H1 (cell line): ENCODE measurements around the gene IQCF6. TPM values are rescaled to one million over a fixed set of nuclear protein-coding genes. Genes with fewer than 3 reads are reported as not detected.

Experiments used
- CTCF ChIA-PET: fragments of 300-600 bp; sonication (Branson Sonifier 250); formaldehyde crosslinking; loops from one replicate; lab custom pipeline; 2021; ENCODE audit not compliant: partially characterized antibody; lab: Charles Lee
- POLR2A ChIA-PET: fragments of 300-600 bp; sonication (Branson Sonifier 250); formaldehyde crosslinking; loops from one replicate; lab custom pipeline; 2021; ENCODE audit warnings: inconsistent platforms; ENCODE audit not compliant: partially characterized antibody; lab: Charles Lee
- DNase-seq, 2 experiments: peaks; one replicate each; pipeline versions ENCODE4 v3.0.0 to v3.0.0-alpha.2; 2010 to 2022; ENCODE audit warnings: low spot score in 2 of 2, low read depth in 1 of 2, mixed read lengths in 1 of 2
- FAIRE-seq: peaks from 2 replicates; lab custom pipeline; 2011; peaks lifted over from hg19 to GRCh38; lab: Jason Lieb, UNC
- H2AFZ ChIP-seq: 2 replicates; pipeline ENCODE4 v1.8.1; 2012; ENCODE audit warnings: low read length, inconsistent platforms
- H2AK5ac ChIP-seq: 2 replicates; pipeline ENCODE4 v1.6.1; 2013; ENCODE audit warnings: low read depth, low read length
- H2BK120ac ChIP-seq: replicated peaks from 2 replicates; pipeline ENCODE3; 2013; ENCODE audit warnings: low read depth, low read length, inconsistent platforms
- H2BK12ac ChIP-seq: 2 replicates; pipeline ENCODE4 v1.6.1; 2013; ENCODE audit warnings: low read depth, low read length
- H2BK15ac ChIP-seq: 2 replicates; pipeline ENCODE4 v1.6.1; 2013; ENCODE audit warnings: low read length
- H2BK20ac ChIP-seq: 2 replicates; pipeline ENCODE4 v1.6.1; 2013; ENCODE audit warnings: low read length
- H2BK5ac ChIP-seq: 2 replicates; pipeline ENCODE4 v1.6.1; 2013; ENCODE audit warnings: low read depth, low read length
- H3K14ac ChIP-seq: 2 replicates; pipeline ENCODE4 v1.6.1; 2013; ENCODE audit warnings: inconsistent platforms; ENCODE audit not compliant: insufficient read length
- H3K18ac ChIP-seq: 2 replicates; pipeline ENCODE4 v1.6.1; 2013; ENCODE audit warnings: low read length; ENCODE audit errors: extremely low read depth
- H3K23ac ChIP-seq: 2 replicates; pipeline ENCODE4 v1.6.1; 2013; ENCODE audit warnings: inconsistent platforms; ENCODE audit not compliant: insufficient read length
- H3K23me2 ChIP-seq: 2 replicates; pipeline ENCODE4 v1.6.1; 2013; ENCODE audit warnings: low read depth, low read length
- H3K27ac ChIP-seq: 2 replicates; pipeline ENCODE4 v1.6.1; 2011; ENCODE audit warnings: low read depth, low read length, inconsistent platforms
- H3K27me3 ChIP-seq, 4 experiments: replicated peaks in 1 of 4; 1 replicate in 1 of 4; 2 replicates in 3 of 4; pipeline versions ENCODE4 v1.6.1 to v1.8.1; 2011 to 2013; ENCODE audit warnings: low read length in 3 of 4, mild to moderate bottlenecking in 3 of 4, inconsistent platforms in 2 of 4, mixed read lengths in 2 of 4, moderate library complexity in 1 of 4; ENCODE audit not compliant: control insufficient read depth in 3 of 4, insufficient read depth in 3 of 4; ENCODE audit errors: extremely low read depth in 1 of 4
- H3K36me3 ChIP-seq, 4 experiments: 2 replicates each; pipeline versions ENCODE4 v1.6.1 to v1.8.1; 2011 to 2013; ENCODE audit warnings: mild to moderate bottlenecking in 4 of 4, low read length in 3 of 4, moderate library complexity in 2 of 4, control low read depth in 1 of 4, inconsistent platforms in 1 of 4; ENCODE audit not compliant: insufficient read depth in 4 of 4, control insufficient read depth in 2 of 4
- H3K4ac ChIP-seq: replicated peaks from 2 replicates; pipeline ENCODE3; 2013; ENCODE audit warnings: low read length, low read depth, mixed read lengths, inconsistent platforms; ENCODE audit not compliant: insufficient read length
- H3K4me1 ChIP-seq, 4 experiments: replicated peaks in 1 of 4; 1 replicate in 1 of 4; 2 replicates in 3 of 4; pipeline versions ENCODE4 v1.6.1 to v1.8.1; 2011 to 2013; ENCODE audit warnings: low read length in 3 of 4, inconsistent platforms in 2 of 4, mixed read lengths in 1 of 4; ENCODE audit not compliant: insufficient read depth in 4 of 4, control insufficient read depth in 3 of 4
- H3K4me2 ChIP-seq, 2 experiments: 2 replicates each; pipeline versions ENCODE4 v1.6.1 to v1.8.1; 2011 to 2013; ENCODE audit warnings: low read depth in 2 of 2, low read length in 2 of 2, control low read depth in 1 of 2, inconsistent platforms in 1 of 2, mild to moderate bottlenecking in 1 of 2; ENCODE audit not compliant: insufficient read depth in 1 of 2
- H3K4me3 ChIP-seq, 4 experiments: fragments of 200-600, 300-600 bp in 1 of 4; sonication (generic), shearing (Covaris generic), sonication (Bioruptor Twin) in 1 of 4; 2 replicates each; pipeline versions ENCODE4 v1.5.1 to v1.8.1; 2011 to 2016; ENCODE audit warnings: low read length in 4 of 4, low read depth in 3 of 4, control low read depth in 2 of 4, inconsistent platforms in 2 of 4, mild to moderate bottlenecking in 2 of 4, mixed read lengths in 1 of 4, moderate library complexity in 1 of 4; ENCODE audit not compliant: insufficient read depth in 2 of 4; ENCODE audit errors: extremely low read depth in 1 of 4
- H3K56ac ChIP-seq: replicated peaks from 2 replicates; pipeline ENCODE3; 2013; ENCODE audit warnings: low read depth, mild to moderate bottlenecking, mixed read lengths, low read length, inconsistent platforms; ENCODE audit not compliant: insufficient read length
- H3K79me1 ChIP-seq: 2 replicates; pipeline ENCODE4 v1.6.1; 2013; ENCODE audit warnings: low read depth, low read length, control low read depth
- H3K79me2 ChIP-seq, 2 experiments: 2 replicates each; pipeline versions ENCODE4 v1.6.1 to v1.8.1; 2012 to 2013; ENCODE audit warnings: low read length in 2 of 2, mild to moderate bottlenecking in 2 of 2, inconsistent platforms in 1 of 2; ENCODE audit not compliant: insufficient read depth in 2 of 2, control insufficient read depth in 1 of 2
- H3K9ac ChIP-seq, 4 experiments: replicated peaks in 1 of 4; 1 replicate in 1 of 4; 2 replicates in 3 of 4; pipeline versions ENCODE4 v1.6.1 to v1.8.1; 2011 to 2013; ENCODE audit warnings: low read depth in 3 of 4, low read length in 3 of 4, control low read depth in 2 of 4, mild to moderate bottlenecking in 2 of 4, moderate library complexity in 2 of 4, inconsistent platforms in 1 of 4; ENCODE audit errors: extremely low read depth in 1 of 4
- H3K9me3 ChIP-seq, 2 experiments: 2 replicates each; pipeline versions ENCODE4 v1.6.1 to v1.8.1; 2012 to 2013; ENCODE audit warnings: mild to moderate bottlenecking in 2 of 2, moderate library complexity in 2 of 2, control low read depth in 1 of 2, inconsistent platforms in 1 of 2, low read depth in 1 of 2, low read length in 1 of 2, mixed read lengths in 1 of 2; ENCODE audit not compliant: insufficient read depth in 2 of 2
- H4K20me1 ChIP-seq, 2 experiments: replicated peaks in 1 of 2; 2 replicates each; pipeline versions ENCODE3 to v1.8.1; 2011 to 2013; ENCODE audit warnings: inconsistent platforms in 2 of 2, low read length in 2 of 2, mild to moderate bottlenecking in 1 of 2; ENCODE audit not compliant: insufficient read depth in 2 of 2, control insufficient read depth in 1 of 2
- H4K5ac ChIP-seq: 2 replicates; pipeline ENCODE4 v1.6.1; 2013; ENCODE audit warnings: low read length, low read depth, mixed read lengths, inconsistent platforms; ENCODE audit not compliant: insufficient read length
- H4K8ac ChIP-seq: 2 replicates; pipeline ENCODE4 v1.8.0; 2013; ENCODE audit warnings: mild to moderate bottlenecking, moderate library complexity, low read length, inconsistent platforms; ENCODE audit not compliant: insufficient read depth; ENCODE audit errors: extremely low read depth
- H4K91ac ChIP-seq: replicated peaks from 2 replicates; pipeline ENCODE3; 2013; ENCODE audit warnings: low read length, mixed read lengths, inconsistent platforms; ENCODE audit not compliant: insufficient read length
- GABPA ChIP-seq: IDR thresholded peaks from 2 replicates; pipeline ENCODE4 v1.6.1; 2011; ENCODE audit warnings: mild to moderate bottlenecking, low read length, moderate library complexity, borderline replicate concordance; ENCODE audit not compliant: insufficient read depth
- HDAC2 ChIP-seq, 2 experiments: fragments of 300-600 bp in 1 of 2; sonication (generic) in 1 of 2; IDR thresholded peaks; 2 replicates each; pipeline ENCODE4 v1.6.1; 2011 to 2012; ENCODE audit warnings: low read depth in 2 of 2, low read length in 2 of 2, mild to moderate bottlenecking in 2 of 2, moderate library complexity in 2 of 2, borderline replicate concordance in 1 of 2, inconsistent platforms in 1 of 2
- KDM5A ChIP-seq: fragments of 200-600 bp; IDR thresholded peaks from 2 replicates; pipeline ENCODE4 v1.7.1; 2012; ENCODE audit warnings: mild to moderate bottlenecking, low read length, inconsistent platforms, mixed read lengths
- NANOG ChIP-seq: IDR thresholded peaks from 2 replicates; pipeline ENCODE4 v1.6.1; 2011; ENCODE audit warnings: low read length, low read depth, mild to moderate bottlenecking, inconsistent platforms; ENCODE audit not compliant: insufficient read depth, poor library complexity, severe bottlenecking
- RAD21 ChIP-seq, 2 experiments: IDR thresholded peaks in 1 of 2; conservative IDR thresholded peaks in 1 of 2; 2 replicates each; pipeline ENCODE4 v1.6.1; 2011; ENCODE audit warnings: low read depth in 2 of 2, low read length in 2 of 2, improper control_type of control experiment in 1 of 2, inconsistent platforms in 1 of 2, mild to moderate bottlenecking in 1 of 2, moderate library complexity in 1 of 2
- RFX5 ChIP-seq: IDR thresholded peaks from 2 replicates; pipeline ENCODE4 v1.6.1; 2011; ENCODE audit warnings: low read depth, low read length, improper control_type of control experiment, borderline replicate concordance
- WGBS, 2 experiments: shearing (Covaris generic) in 1 of 2; methylation state at CpG; one replicate each; pipeline versions ENCODE4 v1.1.6 to v1.1.7; 2013 to 2015; ENCODE audit warnings: low lambda C conversion rate in 2 of 2, mixed read lengths in 2 of 2, inconsistent platforms in 1 of 2, low coverage in 1 of 2, missing lambda C conversion rate in 1 of 2; ENCODE audit not compliant: insufficient replicate concordance in 2 of 2, insufficient coverage in 1 of 2, insufficient read length in 1 of 2; ENCODE audit errors: extremely low coverage in 1 of 2, missing lambda C conversion rate in 1 of 2; 5-methylcytosine and 5-hydroxymethylcytosine counted together
- polyA plus RNA-seq, 7 experiments: library from polyadenylated mRNA; depleted of rRNA in 3 of 7; stranded (reverse) in 5 of 7; unstranded in 2 of 7; fragments of >200 nt in 5 of 7; fragments of 200-250 nt in 2 of 7; gene quantifications; 1 replicate in 5 of 7; 2 replicates in 1 of 7; 4 replicates in 1 of 7; pipeline versions ENCODE4 v1.2.1 to v1.2.3, GENCODE V29; 2011 to 2013; ENCODE audit warnings: missing spikeins in 2 of 7, mixed read lengths in 2 of 7
- total RNA-seq: library from RNA; stranded (reverse); fragmentation: NEBNext Ultra II Directional; extraction: Animal tissue kit (Norgen Biotek cat#: 25700); gene quantifications from 2 replicates; pipeline ENCODE4 v1.2.1, GENCODE V29; 2021

The IQCF6 gene
- total and polyA plus RNA-seq, 2 of the 8 experiments (the other 6 are each of a cell fraction or from before 2014, with no cell fraction given) = not detected

DNA sequence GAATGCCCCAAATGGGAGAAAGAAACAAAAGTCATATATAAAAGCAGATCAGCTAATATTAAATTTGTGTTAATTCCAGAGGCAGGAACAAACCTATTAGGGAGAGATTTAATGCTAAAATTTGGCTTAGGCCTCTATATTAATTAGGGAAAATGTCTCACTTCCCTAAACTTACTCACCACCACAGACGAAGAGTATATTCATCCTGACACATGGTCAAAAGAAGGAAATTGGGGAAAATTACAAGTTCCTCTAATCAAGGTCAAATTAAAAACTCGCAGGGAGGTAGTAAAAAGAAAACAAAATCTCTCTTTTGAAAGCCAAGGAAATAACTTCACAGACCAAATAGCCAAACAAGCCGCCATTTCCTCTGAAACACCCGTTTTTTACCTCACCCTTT lies 39.9 kb downstream of the IQCF6 start:
- Histone ChIP-seq H3K4me1 (peaks cover 0 to 5% (median 0%) of the 10 kb centered on the region in 4 experiments; a peak in 2 of 7 replicates), H3K79me1 (no peaks in the 10 kb centered on the region), H3K4me3 (no peak overlapping the region), H3K9me3 (no peaks in the 10 kb centered on the region), H2BK120ac (no peak overlapping the region), H3K23ac (no peak overlapping the region), H2AFZ (no peak overlapping the region; the same call in 1 of the 2 replicates), H2BK15ac (no peak overlapping the region), H4K91ac (no peak overlapping the region), H2BK12ac (no peak overlapping the region), H4K20me1 (no peaks in the 10 kb centered on the region), H3K27ac (no peak overlapping the region), H3K4ac (no peak overlapping the region), H3K14ac (no peak overlapping the region), H3K23me2 (no peaks in the 10 kb centered on the region; the same call in 1 of the 2 replicates), H2BK20ac (no peak overlapping the region), H3K9ac (no peak overlapping the region), H3K27me3 (no peaks in the 10 kb centered on the region; a peak in 1 of 7 replicates), H4K8ac (no peak overlapping the region), H2BK5ac (no peak overlapping the region), H4K5ac (no peak overlapping the region), H2AK5ac (no peak overlapping the region), H3K4me2 (no peak overlapping the region), H3K36me3 (no peaks in the 10 kb centered on the region), H3K18ac (no peak overlapping the region), H3K56ac (no peak overlapping the region), H3K79me2 (no peaks in the 10 kb centered on the region)
- ChIA-PET CTCF (interaction anchor here (1.3 to 1.7 kb wide), 3 partner anchors 49 to 80 kb away, joined by 3 to 7 read pairs (median 4); no protein-coding TSS in a partner anchor), POLR2A (interaction anchor here (0.8 kb wide), 1 partner anchor 560 kb away, joined by 3 read pairs; no protein-coding TSS in a partner anchor)
- DNase-seq = no peak
- no peak for FAIRE-seq
- WGBS, 2 experiments = 85% methylated on average over 4 of the region's 4 CpGs; no CpG with 5 or more reads in 1 of the 2 experiments
- no peak for TF ChIP-seq KDM5A
- no peak for TF ChIP-seq RAD21 (IDR thresholded peaks at IDR 0.05 in 1 of 2, conservative IDR thresholded peaks at IDR 0.05 in 1 of 2; ENCODE audit: low read depth in 2 of 2, low read length in 2 of 2)
- TF ChIP-seq GABPA = no peak
- no peak for TF ChIP-seq HDAC2 (IDR thresholded peaks at IDR 0.05; ENCODE audit: borderline replicate concordance in 1 of 2, low read depth in 2 of 2, low read length in 2 of 2)
- TF ChIP-seq RFX5 = no peak
- no peak for TF ChIP-seq NANOG
